ENCODE measurements around the gene ACAP1.

The ACAP1 gene

DNA sequence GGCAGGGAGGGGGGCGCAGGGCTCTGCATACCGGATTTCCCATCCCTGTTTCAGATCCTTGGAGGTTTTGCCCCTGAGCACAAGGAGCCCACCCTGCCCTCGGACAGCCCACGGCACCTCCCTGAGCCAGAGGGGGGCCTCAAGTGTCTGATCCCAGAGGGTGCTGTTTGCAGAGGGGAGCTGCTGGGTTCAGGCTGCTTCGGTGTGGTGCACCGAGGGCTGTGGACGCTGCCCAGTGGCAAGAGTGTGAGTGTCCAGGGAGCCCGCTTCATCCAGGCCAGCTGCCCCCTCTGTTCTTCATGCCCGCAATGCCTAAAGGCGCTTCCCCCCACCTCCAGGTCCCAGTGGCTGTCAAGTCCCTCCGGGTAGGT lies 47.0 kb downstream of the ACAP1 start:
- Mint-ChIP-seq H3K4me3 (peak overlapping the region in 2 of 3 experiments; percentile 29 to 46), H3K4me1 (peaks cover 5% of the 10 kb centered on the region)
- TF ChIP-seq, protein P1, sequence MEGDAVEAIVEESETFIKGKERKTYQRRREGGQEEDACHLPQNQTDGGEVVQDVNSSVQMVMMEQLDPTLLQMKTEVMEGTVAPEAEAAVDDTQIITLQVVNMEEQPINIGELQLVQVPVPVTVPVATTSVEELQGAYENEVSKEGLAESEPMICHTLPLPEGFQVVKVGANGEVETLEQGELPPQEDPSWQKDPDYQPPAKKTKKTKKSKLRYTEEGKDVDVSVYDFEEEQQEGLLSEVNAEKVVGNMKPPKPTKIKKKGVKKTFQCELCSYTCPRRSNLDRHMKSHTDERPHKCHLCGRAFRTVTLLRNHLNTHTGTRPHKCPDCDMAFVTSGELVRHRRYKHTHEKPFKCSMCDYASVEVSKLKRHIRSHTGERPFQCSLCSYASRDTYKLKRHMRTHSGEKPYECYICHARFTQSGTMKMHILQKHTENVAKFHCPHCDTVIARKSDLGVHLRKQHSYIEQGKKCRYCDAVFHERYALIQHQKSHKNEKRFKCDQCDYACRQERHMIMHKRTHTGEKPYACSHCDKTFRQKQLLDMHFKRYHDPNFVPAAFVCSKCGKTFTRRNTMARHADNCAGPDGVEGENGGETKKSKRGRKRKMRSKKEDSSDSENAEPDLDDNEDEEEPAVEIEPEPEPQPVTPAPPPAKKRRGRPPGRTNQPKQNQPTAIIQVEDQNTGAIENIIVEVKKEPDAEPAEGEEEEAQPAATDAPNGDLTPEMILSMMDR (IDR thresholded peaks at IDR 0.05; ENCODE audit: unreplicated experiment in 3 of 3), result no peak

DNA sequence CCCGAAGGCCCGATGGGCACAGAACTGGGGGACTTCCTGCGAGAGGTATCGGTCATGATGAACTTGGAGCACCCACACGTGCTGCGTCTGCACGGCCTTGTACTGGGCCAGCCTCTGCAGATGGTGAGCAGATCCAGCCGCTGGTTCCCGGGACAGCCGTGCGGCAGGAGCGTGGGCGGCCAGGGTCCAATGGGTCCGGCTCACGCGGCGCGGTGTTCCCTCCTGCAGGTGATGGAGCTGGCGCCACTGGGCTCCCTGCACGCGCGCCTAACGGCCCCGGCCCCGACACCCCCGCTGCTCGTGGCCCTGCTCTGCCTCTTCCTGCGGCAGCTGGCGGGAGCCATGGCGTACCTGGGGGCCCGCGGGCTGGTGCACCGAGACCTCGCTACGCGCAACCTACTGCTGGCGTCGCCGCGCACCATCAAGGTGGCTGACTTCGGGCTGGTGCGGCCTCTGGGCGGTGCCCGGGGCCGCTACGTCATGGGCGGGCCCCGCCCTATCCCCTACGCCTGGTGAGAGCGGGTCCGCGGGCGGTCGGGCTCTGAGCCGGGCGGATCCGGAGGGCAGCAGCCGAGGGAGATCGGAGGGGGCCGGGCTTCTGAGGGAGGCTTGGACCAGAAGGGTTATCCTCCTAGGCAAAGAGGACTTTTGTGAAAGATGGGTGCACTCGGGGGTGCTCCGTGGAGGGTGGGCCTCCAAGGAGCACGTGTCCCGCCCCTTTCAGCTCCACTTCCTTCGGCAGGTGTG lies 47.6 kb downstream of the ACAP1 start:
- H3K36me3 Mint-ChIP-seq (ENCODE audit: low read depth), result peaks cover 8% of the 10 kb centered on the region
- peaks cover 60% of the 10 kb centered on the region for H3K27me3 Mint-ChIP-seq (ENCODE audit: low read depth)
- peaks cover 5% of the 10 kb centered on the region for H3K4me1 Mint-ChIP-seq
- TF ChIP-seq, protein P1 (IDR thresholded peaks at IDR 0.05; ENCODE audit: unreplicated experiment in 3 of 3), result no peak
- no peak overlapping the region for H3K27ac Mint-ChIP-seq
- H3K9me3 Mint-ChIP-seq, result peaks cover 9% of the 10 kb centered on the region
- H3K4me3 Mint-ChIP-seq, result peak overlapping the region in 2 of 3 experiments; percentile 48 to 66

More for the DNA sequence above, 47.0 kb downstream of the ACAP1 start:
- H3K27ac Mint-ChIP-seq, result no peak overlapping the region
- H3K36me3 Mint-ChIP-seq (ENCODE audit: low read depth), result peaks cover 5% of the 10 kb centered on the region
- H3K9me3 Mint-ChIP-seq, result peaks cover 9% of the 10 kb centered on the region
- H3K27me3 Mint-ChIP-seq (ENCODE audit: low read depth), result peaks cover 66% of the 10 kb centered on the region

DNA sequence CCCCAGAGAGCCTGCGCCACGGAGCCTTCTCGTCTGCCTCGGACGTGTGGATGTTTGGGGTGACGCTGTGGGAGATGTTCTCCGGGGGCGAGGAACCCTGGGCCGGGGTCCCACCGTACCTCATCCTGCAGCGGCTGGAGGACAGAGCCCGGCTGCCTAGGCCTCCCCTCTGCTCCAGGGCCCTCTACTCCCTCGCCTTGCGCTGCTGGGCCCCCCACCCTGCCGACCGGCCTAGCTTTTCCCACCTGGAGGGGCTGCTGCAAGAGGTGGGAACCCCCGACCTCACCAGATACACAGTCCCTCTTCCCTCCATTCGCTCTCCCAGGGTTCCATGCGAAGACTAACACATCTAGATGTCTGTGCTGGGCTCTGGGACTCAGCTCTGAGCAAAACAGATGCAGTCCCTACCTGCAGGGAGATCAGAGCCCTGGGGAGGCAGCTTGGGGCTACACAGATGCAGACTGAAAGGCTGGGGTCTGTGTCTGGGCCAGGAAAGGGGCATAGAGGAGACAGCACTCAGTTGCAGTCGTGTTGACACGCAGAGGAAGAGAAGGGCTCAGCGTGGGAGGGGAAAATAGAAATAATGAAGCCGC lies 48.3 kb downstream of the ACAP1 start:
- Mint-ChIP-seq H3K4me3 (peak overlapping the region; percentile 9 to 66 (median 48)), H3K9me3 (peaks cover 3% of the 10 kb centered on the region), H3K27me3 (ENCODE audit: low read depth) (peaks cover 54% of the 10 kb centered on the region), H3K27ac (no peak overlapping the region), H3K4me1 (peaks cover 5% of the 10 kb centered on the region), H3K36me3 (ENCODE audit: low read depth) (peaks cover 13% of the 10 kb centered on the region)
- TF ChIP-seq, protein P1 (IDR thresholded peaks at IDR 0.05; ENCODE audit: unreplicated experiment in 3 of 3), result no peak

DNA sequence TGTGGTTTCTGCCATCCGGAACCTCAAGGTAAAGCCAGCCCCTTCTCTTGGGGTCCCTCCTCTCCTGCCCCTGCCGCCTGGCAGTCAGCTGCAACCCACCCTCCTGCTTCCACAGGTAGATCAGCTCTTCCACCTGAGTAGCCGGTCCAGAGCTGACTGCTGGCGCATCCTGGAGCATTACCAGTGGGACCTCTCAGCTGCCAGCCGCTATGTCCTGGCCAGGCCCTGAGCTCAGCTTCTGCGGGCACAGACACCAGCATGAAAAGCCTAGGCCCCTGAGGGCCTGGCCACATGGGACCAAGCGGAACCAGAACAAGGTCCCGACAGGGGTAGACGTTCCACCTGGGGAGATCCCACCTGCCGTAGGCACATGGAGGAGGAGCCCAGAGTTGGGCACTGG lies 52.5 kb downstream of the ACAP1 start:
- H3K9me3 Mint-ChIP-seq, result no peaks in the 10 kb centered on the region
- no peak overlapping the region for H3K4me3 Mint-ChIP-seq
- no peaks in the 10 kb centered on the region for H3K4me1 Mint-ChIP-seq
- peaks cover 14% of the 10 kb centered on the region for H3K27me3 Mint-ChIP-seq (ENCODE audit: low read depth)
- TF ChIP-seq, protein P1 (IDR thresholded peaks at IDR 0.05; ENCODE audit: unreplicated experiment in 3 of 3), result no peak
- peaks cover 31% of the 10 kb centered on the region for H3K36me3 Mint-ChIP-seq (ENCODE audit: low read depth)
- H3K27ac Mint-ChIP-seq, result no peak overlapping the region

DNA sequence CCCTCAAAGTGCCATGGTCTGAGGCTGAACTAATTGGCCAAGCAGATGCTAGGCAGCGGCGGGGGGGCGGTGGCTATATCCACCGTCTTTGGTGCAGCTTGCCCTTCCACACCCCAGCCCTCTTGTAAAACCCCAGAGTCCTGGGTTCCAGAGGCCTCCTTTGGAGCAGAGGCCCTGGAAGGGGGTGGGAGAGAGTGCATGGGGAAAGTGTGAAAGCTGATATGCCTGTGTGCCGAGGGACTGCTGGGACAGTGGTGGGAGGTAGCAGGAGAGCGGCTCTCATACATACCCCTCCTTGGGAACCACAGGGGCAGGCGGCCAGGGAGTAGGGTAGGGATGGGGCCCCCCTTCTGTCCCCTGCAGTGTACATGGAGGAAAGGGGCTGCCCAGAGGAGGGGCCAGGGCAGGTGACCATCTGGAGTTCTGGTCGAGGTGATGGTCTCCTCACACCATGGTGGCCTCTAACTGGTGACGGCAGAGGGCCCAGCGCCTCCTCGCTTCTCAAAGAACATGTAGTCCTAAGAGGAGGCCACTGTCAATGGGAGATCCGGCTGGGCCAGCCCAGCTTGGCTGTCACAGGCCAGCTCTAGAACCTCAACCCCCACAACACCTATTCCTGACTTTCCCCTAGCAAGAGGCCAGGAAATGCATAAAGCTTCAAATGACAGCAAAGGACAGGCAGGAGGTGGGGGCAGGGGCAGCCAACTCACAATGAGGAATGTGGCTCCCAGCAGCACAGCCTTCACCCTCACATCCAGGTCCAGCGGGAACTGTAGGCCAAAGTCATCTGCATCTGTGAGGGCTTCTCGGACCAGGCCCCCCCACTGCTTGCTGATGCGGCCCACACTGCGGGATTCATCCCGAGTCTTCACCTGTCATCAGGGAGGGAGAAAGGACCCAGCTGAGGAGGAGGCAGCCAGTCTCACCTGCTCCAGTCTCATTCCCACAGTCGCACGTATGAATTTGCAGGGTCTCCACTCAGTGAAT lies 53.9 kb downstream of the ACAP1 start:
- H3K4me3 Mint-ChIP-seq, result no peak overlapping the region
- H3K4me1 Mint-ChIP-seq, result peaks cover 5% of the 10 kb centered on the region
- H3K9me3 Mint-ChIP-seq, result no peaks in the 10 kb centered on the region
- TF ChIP-seq, protein P1 (IDR thresholded peaks at IDR 0.05; ENCODE audit: unreplicated experiment in 3 of 3), result no peak
- H3K36me3 Mint-ChIP-seq (ENCODE audit: low read depth), result peaks cover 31% of the 10 kb centered on the region
- no peak overlapping the region for H3K27ac Mint-ChIP-seq
- H3K27me3 Mint-ChIP-seq (ENCODE audit: low read depth), result peaks cover 5% of the 10 kb centered on the region
